GM08714 (cell line): ENCODE measurements around the gene PLK3.
"Not testable (repeated sequence)": the region's sequence is repeated elsewhere in the genome, so short reads cannot be mapped to it uniquely, and the experiment has no call there.

Experiments
- H3K4me3 ChIP-seq: fragments of 200-500 bp; sonication (Bioruptor generic); 2 replicates; pipeline ENCODE4 v1.5.1; 2014; ENCODE audit warnings: mild to moderate bottlenecking, low read length, inconsistent platforms
- ZNF274 ChIP-seq: IDR thresholded peaks from 2 replicates; pipeline ENCODE4 v1.6.1; 2012; ENCODE audit warnings: mild to moderate bottlenecking, low read depth, low read length

Gene PLK3

DNA sequence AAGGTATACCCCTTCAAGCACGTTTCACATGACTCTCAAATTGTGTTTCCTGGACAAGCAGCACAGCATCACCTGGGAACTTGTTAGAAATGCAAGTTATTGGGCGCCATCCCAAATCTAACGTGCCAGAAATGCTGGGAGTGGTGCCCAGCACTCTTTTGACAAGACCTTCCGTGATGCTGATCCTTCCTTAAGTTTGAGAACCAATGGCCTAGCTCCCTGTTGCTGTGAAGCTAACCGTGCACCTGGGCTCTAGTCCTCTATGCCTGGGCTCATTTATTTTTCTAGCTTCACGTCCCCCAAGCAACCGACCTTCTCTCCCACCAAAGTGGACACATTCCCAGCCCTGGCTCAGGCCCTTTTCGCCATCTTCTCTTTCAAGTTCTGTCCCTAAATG, 16.5 kb upstream of the PLK3 start:
- no peak for TF ChIP-seq ZNF274
- peak overlapping the region; percentile 21; the same call in 1 of the 2 replicates for H3K4me3 ChIP-seq

DNA sequence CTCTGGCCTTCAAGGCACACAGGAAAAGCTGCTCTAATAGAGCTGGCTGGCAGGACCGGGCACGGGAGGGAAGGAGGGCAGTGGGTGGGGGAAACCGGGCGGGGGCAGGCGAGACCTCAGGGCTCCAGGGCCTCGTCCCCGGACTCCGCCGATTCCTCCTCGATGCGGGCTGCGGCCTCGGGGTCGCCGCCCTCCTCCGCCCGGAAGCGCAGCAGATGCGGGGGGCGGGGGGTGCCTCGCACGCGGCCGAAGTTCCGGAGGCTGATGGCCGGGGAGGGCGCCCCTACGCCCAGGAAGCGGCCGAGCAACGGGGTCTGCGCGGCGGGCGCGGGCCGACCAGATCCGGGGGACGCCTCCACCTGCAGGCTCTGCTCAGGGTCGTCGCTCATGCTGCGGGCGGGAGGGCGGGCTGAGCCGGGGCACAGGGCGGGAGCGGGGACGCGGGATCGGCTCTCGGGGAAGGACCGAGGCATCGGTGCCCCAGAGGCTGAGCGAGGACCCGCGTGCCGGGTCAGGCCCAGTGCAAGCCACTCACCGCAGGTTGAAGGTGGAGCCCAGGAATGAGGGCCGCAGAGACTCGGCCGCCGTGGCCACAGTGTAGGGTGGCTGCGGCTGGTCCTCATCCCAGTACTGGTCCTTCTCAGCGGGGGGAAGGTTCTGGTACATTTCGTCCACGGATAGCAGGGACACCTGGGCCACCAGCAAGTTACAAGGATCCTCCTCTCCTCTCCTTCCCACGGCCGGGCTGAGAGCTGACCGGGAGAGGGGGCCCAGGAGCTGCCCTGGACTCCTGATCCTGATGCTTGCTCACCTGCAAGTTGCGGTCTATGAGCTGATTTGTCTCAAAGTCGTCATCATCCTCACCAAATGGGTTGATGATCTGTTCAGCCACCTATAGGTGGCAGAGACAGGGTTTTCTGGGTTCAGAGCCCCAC, 15.8 kb upstream of the PLK3 start:
- TF ChIP-seq ZNF274: no peak

DNA sequence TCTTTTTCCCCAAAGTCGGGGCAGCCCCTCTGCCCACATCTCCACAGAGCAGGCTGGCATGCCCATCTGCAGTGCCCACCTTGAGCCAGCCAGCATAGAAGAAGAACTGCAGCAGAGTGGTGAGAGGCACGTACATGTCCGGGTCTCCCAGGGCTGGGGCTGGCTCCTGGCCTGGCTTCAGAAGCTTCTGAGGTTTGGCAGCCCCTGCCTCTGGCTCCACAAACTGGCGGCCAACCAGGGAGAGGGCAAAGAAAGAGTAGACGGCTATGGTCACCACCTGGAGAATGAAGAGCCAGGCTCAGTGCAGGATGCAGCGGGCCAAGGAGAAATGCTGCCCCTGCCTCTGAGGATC, 15.2 kb upstream of the PLK3 start:
- H3K4me3 ChIP-seq: no peak overlapping the region
- no peak for TF ChIP-seq ZNF274

More for the DNA sequence above, 15.8 kb upstream of the PLK3 start:
- H3K4me3 ChIP-seq: peak overlapping the region; percentile 21; the same call in 1 of the 2 replicates

DNA sequence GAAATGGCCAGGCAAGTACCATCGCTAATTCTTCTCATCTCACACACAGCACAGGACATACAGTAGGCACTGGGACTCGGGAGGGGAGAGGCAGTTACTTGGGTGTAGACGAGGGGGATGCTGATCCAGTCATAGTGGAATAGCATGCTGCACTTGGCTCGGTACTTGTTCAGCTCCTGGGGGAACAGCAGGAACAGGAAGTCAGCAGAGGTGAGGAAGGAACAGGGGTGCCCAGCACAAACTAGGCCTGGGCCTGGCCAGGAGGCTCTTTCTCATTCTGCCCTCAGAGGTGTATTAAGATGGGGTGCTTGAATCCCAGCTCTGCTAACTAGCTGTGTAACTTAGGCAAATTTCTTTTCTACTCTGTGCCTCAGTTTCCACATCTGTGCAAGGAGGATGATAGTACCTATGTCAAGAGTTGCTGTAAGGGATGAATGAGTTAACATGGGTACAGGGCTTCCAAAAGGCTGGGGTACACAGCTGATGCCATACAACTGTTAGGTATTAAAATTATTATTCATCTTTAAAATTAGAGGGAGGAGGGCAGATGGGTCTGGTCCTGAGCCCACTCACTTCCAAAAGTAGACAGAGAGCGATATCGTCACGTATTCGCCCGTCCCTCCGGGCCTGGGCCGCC, 14.6 kb upstream of the PLK3 start:
- peak overlapping the region; percentile 4; the same call in 1 of the 2 replicates for H3K4me3 ChIP-seq
- TF ChIP-seq ZNF274: no peak

DNA sequence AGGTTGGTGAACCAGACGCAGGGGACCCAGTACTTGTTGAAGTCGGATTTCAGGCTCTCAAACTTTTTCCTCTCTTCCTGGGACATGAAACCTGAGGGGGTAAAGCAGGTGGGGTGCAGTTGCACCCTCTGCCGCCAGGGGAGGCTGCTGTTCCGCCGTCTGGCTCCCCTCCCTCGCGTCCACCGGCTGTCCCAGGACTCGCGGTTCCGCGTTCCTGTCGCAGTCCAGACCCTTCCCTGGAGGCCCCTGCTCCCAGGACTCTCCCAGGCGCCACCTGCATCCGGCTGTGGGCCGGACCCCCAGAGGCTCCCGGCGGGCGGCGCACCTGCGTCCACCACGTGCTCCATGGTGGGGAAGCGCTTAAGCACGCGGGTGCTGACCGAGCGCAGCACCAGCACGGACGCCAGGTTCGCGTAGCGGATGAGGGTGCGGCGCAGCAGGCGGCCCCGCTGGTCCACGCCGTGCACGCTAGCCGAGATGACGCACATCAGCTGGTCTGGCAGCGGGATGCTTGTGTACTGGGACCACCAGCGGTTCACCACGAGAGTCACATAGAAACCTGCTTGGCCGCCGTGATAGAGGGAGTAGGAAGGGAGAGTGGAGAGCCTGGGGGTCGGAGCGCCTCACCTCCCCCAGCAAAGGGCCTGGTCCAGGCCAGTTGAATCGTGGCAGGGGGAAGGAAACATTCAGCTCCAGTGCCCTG, 13.9 kb upstream of the PLK3 start:
- TF ChIP-seq ZNF274: no peak
- peak overlapping the region; percentile 4; the same call in 1 of the 2 replicates for H3K4me3 ChIP-seq

DNA sequence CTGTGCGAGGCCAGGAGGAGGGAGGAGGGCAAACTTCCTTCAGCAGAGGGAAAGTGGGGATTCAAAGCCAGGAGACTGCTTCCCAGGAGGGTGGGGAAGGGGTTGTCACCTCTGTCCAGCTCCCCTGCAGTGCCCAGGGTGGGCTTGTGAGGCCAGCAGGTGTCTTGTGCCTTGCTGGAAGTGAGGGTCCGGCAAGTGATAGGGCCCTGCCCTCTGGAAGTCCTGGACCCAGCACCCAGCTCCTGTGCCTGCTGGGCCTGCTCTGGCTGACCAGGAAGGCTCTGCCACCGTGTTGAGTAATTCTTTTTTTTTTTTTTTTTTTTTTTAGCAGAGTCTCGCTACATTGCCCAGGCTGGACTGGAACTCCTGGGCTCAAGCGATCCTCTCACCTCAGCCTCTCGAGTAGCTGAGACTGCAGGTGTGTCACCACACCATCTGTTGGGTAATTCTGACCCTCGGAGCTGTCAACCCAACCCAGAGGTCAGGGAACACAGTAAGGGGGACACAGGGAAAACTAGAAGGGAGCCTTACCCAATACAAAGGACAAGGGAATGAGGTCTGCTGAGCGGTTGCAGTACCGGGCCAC, 13.2 kb upstream of the PLK3 start:
- no peak overlapping the region for H3K4me3 ChIP-seq
- TF ChIP-seq ZNF274: no peak

DNA sequence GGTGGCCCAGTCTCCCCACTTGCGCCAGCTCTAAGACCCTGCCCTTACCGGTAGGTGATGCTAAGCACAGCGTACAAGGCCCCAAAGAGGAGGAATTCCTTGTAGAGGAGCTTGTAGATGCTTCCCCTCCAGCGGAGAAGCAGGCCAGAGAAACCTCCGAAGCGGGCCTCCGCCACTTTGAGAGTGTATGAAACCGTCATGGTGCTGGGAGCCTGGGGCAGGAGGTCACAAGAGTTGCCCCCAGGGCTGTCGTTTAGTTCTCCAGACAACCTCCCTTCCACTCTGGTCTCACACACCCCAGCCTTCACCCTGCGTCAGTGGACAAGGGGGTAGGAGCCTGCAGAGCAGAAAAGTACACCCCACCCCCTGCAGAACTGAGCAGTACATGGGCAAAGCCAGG, 12.7 kb upstream of the PLK3 start:
- TF ChIP-seq ZNF274: no peak

DNA sequence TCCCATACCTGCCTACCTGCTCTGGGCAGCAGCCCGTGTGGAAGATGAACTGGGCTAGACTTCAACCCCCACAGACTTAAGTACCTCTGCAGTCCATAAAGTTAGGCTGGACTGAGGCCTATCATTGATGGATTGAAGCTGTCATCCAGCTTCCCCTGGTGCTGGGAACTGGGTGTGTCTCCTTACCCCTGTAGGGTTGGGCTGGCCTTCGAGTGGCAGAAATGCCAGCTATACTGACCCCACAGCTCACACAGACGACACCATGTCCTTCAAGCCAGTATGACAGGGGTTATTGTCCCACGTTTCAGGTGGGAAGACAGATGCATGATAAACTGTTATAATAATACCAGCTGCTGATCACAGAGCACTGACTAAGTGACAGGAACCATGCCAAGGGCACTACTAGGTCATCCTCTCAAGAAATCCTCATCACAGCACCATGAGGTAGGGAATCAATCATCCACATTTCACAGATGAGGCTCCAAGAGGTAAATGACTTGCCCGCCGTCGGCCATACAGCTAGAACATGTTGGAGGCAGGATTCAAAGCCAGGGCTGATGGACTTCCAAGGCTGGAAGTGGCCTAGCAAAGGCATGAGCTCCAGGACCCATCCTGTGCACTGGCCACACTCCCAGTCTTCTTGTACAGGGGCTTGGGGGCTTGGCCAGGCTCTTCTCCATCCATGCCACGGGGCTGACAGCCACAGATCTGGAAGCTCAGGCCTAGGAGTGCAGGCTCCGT, 11.9 kb upstream of the PLK3 start, which contains the start of gene BEST4:
BEST4 (minus strand) TSS at position 51 of the 741 bp plus-strand sequence. CDS start 465 bp downstream, outside the sequence.
- TF ChIP-seq ZNF274: no peak
- H3K4me3 ChIP-seq: no peak within 1 kb of the TSS

More for the DNA sequence above, 12.7 kb upstream of the PLK3 start:
- H3K4me3 ChIP-seq: no peak overlapping the region

DNA sequence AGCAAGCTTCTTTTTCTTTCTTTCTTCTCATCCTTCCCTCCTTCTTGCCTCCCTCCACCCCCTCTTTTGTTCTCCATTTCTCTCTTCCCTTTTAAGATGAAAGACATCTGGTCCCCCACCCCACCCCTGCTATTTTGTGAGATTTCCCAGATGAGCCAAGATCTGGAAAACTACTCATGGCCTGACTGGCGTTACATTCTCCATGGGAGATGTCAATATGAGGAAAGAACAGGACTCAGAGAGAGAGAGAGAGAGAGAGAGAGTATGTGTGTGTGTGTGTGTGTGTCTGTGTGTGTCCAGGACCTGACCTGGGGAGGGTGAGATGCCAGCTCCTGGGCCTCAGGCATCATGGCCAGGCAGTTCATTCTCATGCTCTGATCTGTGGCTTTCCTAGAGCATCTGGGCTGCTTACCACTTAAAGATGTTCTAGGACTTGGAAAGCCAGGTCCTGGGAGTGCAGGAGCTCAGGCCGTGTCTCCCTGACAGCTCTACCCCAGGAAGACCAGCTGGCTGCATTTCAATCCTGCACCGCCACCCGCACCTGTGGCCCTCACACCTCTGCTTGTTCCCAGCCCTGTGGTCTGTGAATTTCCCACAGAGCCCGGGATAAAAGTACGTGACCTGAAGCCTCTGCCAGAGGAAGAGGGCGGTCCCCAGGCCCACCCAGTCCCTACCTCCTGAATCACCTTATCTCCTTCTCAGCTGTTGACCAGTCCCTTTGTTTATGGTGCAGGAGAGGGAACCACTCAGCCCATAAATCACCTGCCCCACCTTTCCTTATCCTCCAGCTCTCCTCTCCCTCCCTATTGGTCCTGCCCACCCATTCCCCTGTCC, 9.0 kb upstream of the PLK3 start:
- H3K4me3 ChIP-seq: no peak overlapping the region
- no peak for TF ChIP-seq ZNF274

DNA sequence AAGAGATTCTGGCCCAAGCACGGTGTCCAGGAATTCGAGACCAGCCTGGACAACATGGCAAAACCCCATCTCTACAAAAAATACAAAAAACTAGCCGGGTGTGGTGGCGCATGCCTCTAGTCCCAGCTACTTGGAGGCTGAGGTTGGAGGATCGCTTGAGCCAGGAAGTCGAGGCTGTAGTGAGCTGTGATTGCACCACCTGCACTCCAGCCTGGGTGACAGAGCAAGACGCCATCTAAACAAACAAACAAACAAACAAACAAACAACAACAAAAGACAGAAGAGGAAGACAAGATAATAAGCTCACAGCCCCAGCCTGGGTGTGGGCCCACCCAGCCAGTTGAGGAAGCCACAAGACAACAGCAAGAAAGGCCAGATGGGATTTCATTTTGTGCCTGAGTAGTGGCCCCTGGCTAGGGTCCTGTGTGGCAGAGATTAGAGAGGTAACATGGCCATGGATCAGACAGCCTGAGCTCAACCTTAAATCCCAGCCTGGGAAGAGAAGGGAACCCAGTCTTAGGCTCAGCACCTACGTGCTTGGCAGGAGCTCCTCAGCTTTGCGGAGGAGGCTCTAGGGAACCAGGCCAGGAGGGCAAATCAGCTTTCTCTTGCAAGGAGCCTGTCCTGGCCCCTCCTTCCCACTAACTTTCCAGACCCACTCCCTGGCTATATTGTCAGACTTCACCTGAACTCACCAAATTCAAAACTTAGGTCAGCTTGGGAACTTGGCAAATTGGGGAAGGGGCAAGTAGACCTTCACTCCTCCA, 7.3 kb upstream of the PLK3 start:
- H3K4me3 ChIP-seq: no peak overlapping the region

DNA sequence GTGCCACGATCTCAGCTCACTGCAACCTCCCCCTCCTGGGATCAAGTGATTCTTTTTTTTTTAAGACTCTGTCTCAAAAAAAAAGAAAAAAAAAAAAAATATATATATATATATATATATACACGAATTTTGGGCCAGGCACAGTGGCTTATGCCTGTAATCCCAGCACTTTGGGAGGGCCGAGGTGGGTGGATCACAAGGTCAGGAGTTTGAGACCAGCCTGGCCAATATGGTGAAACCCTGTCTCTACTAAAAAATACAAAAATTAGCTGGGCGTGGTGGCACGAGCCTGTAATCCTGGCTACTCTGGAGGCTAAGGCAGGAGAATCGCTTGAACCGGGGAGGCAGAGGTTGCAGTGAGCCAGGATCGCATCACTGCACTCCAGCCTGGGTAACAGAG, 2.3 kb upstream of the PLK3 start:
- not testable (repeated sequence) for H3K4me3 ChIP-seq

More for the DNA sequence above, 7.3 kb upstream of the PLK3 start:
- no peak for TF ChIP-seq ZNF274
